ENCODE measurements around the gene SRP54.
"Not testable (repeated sequence)": the region's sequence is repeated elsewhere in the genome, so short reads cannot be mapped to it uniquely, and the experiment has no call there.

The SRP54 gene

DNA sequence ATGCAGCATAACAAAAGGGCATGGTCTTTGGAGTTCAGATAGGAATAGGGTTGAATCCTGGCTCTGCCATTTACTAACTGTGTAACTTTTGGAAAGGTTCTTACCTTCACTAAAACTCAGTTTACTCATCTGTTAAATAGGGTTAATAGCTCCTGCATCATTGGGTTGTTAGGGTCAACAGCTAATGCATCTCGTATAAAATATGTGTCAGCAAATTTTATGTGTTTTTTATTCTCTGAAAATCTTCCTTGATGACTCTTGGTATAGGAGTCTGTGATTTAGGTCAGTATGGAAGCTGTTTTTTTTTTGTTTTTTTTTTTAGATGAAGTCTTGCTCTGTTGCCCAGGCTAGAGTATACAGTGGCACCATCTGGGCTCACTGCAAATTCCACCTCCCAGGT lies 36.1 kb upstream of the SRP54 start:
- TF ChIP-seq, protein P1, sequence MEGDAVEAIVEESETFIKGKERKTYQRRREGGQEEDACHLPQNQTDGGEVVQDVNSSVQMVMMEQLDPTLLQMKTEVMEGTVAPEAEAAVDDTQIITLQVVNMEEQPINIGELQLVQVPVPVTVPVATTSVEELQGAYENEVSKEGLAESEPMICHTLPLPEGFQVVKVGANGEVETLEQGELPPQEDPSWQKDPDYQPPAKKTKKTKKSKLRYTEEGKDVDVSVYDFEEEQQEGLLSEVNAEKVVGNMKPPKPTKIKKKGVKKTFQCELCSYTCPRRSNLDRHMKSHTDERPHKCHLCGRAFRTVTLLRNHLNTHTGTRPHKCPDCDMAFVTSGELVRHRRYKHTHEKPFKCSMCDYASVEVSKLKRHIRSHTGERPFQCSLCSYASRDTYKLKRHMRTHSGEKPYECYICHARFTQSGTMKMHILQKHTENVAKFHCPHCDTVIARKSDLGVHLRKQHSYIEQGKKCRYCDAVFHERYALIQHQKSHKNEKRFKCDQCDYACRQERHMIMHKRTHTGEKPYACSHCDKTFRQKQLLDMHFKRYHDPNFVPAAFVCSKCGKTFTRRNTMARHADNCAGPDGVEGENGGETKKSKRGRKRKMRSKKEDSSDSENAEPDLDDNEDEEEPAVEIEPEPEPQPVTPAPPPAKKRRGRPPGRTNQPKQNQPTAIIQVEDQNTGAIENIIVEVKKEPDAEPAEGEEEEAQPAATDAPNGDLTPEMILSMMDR (conservative IDR thresholded peaks at IDR 0.05), result no peak
- no peak overlapping the region for H3K27ac ChIP-seq

DNA sequence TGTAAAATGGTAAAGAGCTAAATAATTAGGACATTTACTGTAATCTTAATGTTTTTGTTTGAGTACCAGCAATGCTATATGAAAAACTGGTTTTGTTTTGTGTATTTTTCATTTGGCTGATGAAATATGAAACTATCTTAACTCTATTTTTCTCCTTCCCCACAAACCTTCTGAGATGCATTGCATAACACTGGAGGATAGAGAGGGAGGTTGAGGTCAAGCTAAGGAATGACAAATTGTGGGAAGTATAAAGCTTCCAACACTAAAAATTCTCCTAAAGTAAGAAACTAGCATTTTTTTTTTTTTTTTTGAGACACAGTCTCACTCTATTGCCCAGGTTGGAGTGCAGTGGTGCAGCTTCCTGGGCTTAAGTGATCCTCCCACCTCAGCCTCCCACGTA lies 31.5 kb upstream of the SRP54 start:
- TF ChIP-seq, protein P1 (conservative IDR thresholded peaks at IDR 0.05), result no peak
- no peak overlapping the region for H3K27ac ChIP-seq

DNA sequence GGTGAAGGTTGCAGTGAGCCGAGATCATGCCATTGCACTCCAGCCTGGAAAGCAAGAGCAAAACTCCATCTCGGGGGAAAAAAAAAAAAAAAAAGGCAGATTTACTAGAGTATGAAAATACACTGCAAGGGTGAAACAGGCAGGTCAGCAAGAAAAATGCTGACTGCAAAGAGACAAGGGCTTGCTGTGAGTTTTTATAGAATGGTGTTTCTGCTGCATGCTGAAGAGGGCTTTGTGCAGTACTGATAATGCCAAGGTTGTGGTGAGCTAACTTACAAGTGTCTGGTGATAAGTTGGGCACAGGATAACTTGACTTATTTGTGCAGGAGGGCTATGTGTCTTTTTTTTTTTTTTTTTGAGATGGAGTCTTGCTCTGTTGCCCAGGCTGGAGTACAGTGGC lies 25.9 kb upstream of the SRP54 start:
- no peak overlapping the region for H3K27ac ChIP-seq
- TF ChIP-seq, protein P1 (conservative IDR thresholded peaks at IDR 0.05), result no peak

DNA sequence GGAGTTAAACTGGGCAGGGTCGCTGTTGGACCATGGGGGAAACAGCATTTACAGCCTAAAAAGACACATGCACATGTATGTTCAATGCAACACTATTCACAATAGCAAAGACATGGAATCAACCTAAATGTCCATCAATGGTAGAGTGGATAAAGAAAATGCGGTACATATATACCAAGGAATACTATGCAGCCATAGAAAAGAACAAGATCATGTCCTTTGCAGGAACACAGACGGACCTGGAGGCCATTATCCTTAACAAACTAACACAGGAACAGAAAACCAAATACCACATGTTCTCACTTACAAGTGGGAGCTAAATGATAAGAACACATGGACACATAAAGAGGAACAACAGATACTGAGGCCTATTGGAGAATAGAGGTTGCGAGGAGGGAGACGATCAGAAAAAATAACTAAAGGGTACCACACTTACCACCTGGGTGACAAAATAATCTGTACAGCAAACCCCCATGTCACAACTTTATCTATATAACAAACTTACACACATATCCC lies 25.0 kb upstream of the SRP54 start:
- no peak overlapping the region for H3K27ac ChIP-seq
- TF ChIP-seq, protein P1 (conservative IDR thresholded peaks at IDR 0.05), result no peak

DNA sequence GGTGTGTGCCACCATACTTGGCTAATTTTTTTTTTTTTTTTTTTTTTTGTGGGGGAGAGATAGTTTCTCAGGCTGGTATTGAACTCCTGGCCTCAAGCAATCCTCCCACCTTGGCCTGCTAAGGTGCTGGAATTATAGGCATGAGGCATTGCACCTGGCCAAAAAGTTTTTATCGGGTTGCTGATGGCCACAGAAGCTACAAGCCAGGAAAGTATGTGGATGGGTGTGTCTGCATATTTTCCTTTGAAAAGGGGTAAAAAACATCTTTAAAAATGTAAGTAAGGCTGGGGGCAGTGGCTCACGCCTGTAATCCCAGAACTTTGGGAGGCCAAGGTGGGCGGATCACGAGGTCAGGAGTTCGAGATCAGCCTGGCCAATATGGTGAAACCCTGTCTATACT lies 20.7 kb upstream of the SRP54 start:
- not testable (repeated sequence) for H3K27ac ChIP-seq

DNA sequence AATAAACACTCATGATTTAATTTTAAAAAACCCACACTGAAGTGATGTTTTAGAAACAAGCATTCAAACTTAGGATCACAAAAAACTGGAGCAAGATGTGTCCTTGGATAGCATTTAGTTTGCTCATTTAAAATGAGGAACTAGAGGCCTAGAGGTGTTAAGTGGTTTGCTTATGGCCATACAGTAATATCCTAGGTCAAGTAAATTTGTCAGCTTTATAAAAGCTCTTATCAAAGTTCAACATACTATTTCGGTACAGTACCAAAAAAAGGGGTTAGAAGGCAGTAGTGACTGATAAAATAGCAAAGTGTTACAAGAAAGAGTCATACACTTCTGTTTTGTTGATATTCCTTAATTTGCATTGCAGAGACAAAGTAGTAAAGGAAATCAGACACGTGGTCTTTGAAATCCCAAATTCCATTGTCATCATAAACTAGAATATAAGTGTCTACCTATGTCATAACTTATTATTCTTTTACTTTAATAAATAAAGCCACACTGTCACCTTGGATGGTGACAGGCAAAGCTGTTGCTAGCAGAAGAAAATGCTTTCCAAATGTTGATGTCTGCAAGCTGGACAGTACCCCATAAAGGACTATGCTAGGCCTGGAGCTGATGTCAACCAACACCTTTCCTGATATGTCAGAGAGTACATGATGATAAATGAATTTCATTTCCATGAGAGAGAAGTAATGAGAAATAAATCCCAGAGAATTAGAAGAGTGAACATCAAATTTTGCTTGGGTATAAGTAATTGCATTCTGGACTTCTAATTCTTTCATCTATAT lies 17.6 kb upstream of the SRP54 start:
- H3K27ac ChIP-seq, result no peak overlapping the region
- TF ChIP-seq, protein P1 (conservative IDR thresholded peaks at IDR 0.05), result no peak

DNA sequence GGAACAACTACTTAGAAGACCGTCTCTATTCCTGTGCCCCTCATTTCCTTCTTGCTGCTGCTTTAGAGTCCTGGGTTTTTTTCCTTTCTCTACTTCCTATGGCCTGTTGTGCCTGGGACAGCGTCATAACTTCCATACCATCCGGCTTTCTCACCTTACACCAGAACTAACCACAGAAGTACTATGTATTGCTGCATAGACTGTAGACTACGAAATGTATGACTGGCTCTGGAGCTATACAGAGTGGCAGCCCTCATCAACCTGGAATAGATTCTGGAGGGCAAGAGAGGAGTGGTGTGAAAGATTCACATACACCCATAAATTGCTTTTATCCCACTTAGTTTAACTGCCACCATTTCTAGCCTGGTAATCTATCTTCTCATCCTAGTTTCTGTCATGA lies 16.9 kb upstream of the SRP54 start:
- TF ChIP-seq, protein P1 (conservative IDR thresholded peaks at IDR 0.05), result no peak
- no peak overlapping the region for H3K27ac ChIP-seq

DNA sequence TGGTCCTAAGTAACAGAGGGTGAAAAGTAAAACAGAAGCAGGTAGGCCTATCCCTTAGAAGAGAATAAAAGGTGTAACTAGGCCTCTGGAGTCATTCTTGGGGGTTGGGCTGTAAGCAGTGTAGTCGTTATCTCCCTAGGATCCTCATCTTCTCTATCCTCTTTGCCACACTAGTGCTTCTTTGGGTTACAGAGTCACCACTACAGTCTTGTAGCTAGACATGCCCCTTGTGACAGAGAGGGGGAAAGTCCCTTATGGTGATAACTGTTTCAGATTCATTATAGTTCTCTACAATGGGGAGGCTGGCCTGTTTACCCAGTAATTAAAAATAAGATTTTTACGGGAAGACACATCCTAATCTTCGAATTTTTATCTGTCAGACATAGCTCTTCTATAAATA lies 16.4 kb upstream of the SRP54 start:
- no peak overlapping the region for H3K27ac ChIP-seq
- TF ChIP-seq, protein P1 (conservative IDR thresholded peaks at IDR 0.05), result no peak
